KG1 (cell line): ENCODE results near the gene SEPTIN3.

ENCODE experiments used
- DNase-seq: peaks from one replicate; lab custom pipeline; 2025; lab: John Stamatoyannopoulos, UW

SEPTIN3 gene

DNA sequence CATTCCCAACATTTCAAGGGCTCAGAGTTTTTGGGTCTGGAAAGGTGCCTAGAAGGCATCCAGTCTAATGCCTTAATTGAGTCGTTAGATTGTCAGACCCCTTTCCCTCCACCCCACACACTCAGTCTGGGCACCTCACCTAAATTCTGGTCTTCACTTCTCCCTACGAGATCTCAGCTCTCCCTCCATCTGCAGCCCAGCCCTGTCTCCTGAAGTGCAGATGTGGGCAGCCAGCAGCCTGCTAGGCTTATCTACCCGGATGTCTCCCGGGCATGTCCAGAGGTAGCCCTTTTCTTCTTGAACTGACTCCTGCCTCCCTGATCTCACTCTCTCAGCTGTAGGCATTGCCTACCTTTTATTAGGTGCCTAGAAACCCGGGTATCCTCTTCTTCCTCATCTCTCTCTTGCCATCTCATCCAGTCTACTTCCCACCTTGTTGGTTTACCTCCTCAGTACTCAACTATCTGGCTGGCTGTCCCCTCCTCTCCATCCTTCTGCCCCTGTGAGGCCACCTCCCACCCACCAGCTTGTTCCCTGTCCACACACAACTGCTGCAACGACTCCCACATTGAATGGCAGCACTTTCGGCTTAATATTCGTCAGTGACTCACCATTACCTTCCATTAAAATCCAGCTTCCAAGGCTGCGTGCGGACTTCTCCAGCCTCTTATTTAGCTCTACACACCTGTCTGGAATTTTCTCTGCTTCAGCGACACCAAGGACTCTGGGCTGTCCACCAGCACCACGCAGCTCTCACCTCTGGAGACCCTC is 6.2 kb downstream of the SEPTIN3 start:
- DNase-seq: no peak

- no peak for DNase-seq
Observed at GRCh38 chr22:41976070-41976901, 7.0 kb downstream of the SEPTIN3 start.

- DNase-seq: no peak
Observed at GRCh38 chr22:41976961-41977566, 7.8 kb downstream of the SEPTIN3 start.

DNA sequence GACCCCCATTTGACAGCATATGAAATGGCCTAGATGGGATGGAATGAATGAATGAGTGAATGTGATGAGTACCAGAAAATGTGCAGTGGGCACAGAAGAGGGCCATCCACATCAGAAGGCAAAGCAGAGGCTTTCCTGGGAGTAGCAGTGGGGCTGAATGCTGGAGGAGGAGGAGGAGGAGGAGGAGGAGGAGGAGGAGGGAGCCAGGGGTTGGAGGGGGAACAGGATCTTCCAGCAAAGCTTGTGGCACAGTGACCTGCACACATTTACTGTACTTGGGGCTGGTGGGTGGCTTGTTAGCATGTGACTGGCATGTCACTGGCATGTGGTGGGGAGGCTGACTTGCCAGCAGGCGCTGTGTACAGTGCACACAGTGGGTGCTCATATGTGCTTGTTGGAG is 9.5 kb downstream of the SEPTIN3 start:
- DNase-seq: no peak

DNA sequence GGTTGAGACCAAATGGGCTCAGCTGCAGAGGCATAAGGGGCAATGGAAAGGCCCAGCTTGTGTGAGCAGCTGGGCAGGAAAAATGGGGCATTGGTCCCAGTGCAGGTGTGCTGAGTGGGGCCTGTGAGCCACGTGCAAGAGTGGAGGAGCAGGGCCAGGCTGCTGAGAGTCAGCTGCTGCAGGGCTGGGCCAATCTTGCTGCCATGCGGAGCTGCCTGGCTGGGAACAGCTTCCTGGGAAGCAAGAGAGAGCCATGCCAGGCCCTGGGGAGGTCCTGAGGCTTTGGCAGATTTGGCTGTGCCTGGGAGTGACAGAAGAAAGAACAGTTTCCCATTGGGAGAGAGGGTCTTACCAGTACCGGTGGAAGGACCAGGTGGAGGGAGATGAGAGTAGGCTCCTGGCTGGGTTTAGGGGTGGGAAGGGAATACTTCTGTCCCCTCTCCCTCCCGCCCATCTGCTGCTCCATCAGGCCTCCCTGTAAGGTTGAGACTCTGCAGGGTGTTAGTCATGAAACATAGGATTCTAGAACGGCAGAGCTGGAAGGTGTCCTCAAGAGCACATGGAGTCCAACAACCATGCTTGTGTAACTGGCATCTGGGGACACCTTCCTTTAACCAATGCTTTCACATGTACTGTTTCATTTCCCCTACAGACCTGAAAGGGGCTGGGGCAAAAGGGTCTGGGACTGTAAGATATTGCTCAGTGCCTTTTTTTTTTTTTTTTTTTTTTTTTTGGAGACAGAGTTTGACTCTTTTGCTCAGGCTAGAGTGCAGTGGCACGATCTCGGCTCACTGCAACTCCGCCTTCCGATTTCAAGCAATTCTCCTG is 10.4 kb downstream of the SEPTIN3 start:
- DNase-seq: no peak

DNA sequence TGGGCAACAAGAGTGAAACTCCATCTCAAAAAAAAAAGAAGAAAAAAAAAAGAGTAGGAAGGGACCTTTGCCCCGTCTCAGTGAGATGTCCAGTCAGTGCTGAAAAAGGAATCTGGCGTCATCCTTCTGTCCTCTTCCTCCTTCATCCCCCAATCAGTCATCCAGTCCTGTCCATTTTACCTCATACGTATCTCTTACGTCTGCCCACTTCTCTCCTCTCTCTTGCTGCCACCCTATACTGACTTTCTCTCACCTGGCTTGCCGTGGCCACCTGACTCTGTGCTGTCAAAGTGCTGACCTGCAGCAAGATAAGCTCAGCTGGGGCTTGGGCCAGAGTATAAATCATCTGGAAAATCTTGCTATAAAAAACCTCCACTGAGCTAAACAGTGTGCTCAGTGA is 13.6 kb downstream of the SEPTIN3 start:
- DNase-seq: no peak

DNA sequence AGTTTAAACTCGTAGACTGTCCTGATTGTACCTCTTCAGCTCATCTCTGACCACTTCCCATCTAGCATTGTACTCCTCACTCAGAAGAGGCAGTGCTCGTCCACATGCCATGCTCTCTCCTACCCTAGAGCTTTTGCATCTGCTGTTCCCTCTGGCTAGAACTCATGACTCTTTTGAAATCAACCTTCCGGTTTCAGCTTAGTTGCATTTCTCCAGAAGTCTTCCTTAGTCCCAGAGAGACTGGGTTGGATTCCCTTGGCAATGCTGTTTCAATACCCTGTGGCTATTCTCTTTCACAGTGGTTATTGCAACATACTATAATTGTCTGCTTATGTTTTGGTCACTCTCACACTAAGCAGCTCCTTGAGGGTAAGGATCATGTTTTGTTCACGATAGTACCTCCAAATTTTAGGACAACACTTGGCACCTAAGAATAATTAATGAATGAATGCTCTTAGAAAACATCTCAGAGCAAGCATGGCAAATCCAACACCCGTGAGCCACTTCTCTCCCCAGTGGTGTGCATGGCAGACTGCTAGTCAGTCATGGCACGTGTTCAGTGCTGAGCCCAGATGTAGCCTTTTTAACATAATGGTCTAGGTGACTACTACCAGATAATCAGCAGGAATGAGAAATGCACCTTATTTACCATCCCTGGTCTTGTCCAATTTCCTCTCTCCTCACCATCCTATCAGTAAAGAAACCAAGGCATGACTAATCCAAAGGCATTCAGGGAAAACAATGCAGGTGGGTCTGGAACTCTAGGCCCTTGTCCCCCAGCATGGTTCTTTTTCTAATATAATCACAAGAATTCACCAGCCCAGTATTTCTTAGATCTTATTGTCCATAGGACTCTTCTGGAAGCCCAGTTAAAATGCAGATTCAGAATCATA is 14.5 kb downstream of the SEPTIN3 start:
- no peak for DNase-seq

- no peak for DNase-seq
Observed at GRCh38 chr22:41987276-41987675, 18.0 kb downstream of the SEPTIN3 start.

- DNase-seq: no peak
Observed at GRCh38 chr22:41989246-41989645, 20.0 kb downstream of the SEPTIN3 start.

GRCh38 chr22:41991111-41991510 is 21.9 kb downstream of the SEPTIN3 start:
- no peak for DNase-seq

- no peak for DNase-seq
Observed at GRCh38 chr22:41992496-41992895, 23.3 kb downstream of the SEPTIN3 start.

DNA sequence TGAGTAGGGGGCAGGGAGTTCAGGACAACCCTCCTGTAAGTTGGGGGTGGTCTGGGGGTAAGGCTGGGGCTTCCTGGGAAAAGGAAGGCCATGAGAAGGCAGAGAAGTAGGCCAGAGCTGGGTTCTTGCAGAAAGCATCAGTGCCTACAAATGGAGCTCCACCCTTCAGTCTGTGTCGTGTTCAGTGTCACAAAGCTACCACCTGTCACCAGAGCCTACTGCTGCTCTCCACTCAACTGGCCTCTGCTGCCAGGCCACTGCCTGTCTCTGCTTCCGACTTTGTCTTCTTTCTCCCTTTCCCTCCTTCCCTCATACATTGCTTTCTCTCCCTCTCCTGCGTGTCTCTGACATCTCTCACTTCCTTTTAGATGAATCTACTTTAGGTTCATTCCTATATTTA is 26.0 kb downstream of the SEPTIN3 start:
- DNase-seq: no peak

DNA sequence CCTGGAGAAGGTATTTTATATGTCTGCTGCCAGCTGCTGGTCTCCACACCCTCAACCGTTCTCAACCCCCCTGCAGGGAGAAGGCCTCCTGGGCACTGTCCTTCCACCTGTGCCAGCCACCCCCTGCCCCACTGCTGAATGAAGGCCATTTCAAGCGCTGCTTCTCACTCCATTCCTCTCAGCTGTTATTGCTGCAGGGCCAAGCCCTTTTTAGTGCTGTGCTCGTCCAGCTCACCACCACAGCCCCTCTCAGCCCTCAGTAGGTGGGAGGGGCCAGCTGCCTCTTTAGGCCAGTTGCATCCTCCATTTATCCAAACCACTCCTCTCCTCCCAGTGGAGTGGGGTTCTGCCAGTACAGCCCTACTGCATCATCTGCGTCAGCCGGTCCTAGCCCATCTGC is 27.6 kb downstream of the SEPTIN3 start:
- DNase-seq: no peak

DNA sequence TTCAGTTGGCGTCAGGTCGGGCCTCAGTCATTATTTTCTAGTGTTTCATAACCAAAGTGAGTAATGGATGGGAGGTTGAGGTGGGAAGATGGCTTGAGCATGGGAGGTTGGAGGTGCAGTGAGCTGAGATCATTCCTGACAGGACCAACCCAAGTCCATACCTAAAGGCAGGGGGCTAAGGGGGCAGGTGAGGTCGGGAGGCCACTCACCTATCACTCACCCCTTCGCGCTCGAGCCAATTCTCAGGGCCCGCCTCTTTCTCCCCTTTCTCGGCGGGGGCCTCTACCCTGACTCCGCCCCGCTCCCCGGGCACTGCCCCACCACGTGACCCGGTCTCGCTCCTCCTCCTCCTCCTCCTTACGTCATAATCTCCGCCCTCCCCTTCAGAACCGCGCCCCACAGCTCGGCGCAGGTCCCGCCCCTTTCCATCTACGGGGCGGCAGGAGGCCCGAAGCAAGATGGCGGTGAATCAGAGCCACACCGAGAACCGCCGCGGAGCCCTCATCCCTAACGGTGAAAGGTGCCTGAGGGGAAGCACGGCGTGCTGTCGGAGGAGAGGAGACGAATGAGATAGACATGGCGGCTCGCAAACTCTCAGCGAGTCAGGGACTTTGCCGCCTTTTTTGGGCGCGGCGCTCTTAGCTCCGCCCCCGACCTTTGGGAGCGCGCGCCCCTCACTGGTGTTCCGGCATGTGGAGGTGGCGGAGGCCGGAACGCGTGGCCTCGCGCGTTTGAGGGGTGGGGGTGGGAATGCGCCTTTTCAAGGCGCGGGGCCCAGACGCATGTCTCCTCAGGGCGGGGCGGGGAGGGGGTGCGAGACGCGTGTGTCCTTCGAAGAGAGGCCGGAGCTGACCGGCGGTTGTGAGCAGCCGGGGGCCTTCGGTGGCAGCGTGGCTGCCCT is 29.4 kb downstream of the SEPTIN3 start, which contains the start of gene WBP2NL:
Gene WBP2NL, plus strand, starts transcription at position 428 of the 901 bp plus-strand sequence. Its CDS starts 31 bp downstream, at position 459.
- no peak for DNase-seq

DNA sequence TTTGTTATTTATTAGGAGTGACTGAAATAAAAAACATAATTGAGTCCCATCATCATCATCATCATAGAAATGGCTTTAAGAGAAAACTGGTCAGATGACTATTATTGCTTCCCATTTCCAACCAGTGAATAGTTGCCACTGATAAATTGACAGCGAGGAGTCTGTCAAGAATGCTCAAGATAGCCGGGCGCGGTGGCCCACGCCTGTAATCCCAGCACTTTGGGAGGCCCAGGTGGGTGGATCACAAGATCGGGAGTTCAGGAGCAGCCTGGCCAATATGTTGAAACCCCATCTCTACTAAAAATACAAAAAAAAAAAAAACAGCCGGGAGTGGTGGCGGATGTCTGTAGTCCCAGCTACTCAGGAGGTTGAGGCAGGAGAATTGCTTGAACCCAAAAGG is 31.2 kb downstream of the SEPTIN3 start:
- no peak for DNase-seq

DNA sequence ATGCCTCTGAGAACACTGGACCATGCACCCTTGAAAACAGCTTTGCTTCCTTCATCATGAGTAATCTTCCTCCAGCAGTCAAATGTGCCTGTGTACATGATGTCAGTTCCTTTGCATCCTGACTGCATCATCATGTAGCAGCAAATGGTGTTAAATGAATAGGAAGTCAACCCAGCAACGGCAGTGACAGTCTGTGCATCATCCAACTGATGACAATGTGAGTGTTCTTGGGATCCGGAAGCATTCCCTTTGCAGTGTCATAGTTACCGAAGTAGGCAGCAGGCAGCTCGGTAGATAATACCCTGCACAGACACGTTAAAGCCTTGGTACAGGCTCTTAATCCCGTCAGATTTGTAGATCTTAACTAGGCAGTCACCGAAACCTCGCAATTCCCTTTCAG is 31.9 kb downstream of the SEPTIN3 start:
- no peak for DNase-seq

DNA sequence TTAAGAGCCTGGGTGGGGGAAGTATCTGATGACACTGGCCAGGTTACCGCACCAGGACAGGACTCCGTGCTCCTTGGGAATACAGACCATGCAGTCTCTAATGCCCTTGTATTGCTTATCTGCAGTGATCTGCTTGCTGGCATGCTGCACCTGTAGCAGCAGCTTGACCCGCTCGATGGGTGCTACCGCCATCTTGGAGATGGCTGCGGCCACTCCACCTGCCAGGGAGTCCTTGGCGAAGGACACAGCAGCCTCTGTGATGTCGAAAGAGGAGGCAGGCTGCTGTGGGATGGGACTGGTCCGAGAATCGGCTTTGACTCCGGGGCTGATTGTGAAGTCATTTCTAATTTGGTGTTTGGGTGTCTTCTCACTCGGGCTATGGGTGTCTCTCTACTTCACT is 32.5 kb downstream of the SEPTIN3 start:
- no peak for DNase-seq

- no peak for DNase-seq
Observed at GRCh38 chr22:42007922-42008321, 38.7 kb downstream of the SEPTIN3 start.

DNA sequence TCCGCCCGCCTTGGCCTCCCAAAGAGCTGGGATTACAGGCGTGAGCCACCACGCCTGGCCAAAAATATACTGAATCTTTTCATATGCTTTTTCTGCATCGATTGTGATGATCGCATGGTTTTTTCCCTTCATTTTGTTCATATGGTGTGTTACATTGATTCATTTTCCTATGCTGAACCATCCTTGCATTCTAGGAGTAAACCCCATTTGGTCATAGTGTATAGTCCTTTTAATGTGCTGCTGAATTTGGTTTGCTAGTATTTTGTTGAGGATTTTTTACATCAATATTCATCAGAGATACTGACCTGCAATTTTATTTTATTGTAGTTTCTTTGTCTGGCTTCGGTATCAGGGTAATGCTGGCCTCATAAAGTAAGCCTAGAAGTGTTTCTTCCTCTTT is 41.5 kb downstream of the SEPTIN3 start:
- DNase-seq: no peak

- no peak for DNase-seq
Observed at GRCh38 chr22:42013385-42013784, 44.1 kb downstream of the SEPTIN3 start.
